Stimulated activated CD4-positive, alpha-beta T cell treated with anti-CD3 and anti-CD28 coated beads, Interleukin-1b, Interleukin-23, amount 100 ng/mL, for 4 hours (primary cell): ENCODE results near the gene MYO1D.
A peak's percentile ranks its signal among the peaks of the same experiment; 100 is the strongest.
"Not testable (repeated sequence)": the region's sequence is repeated elsewhere in the genome, so short reads cannot be mapped to it uniquely, and the experiment has no call there.

Experiments used
- DNase-seq, 2 donors: peaks; one replicate each; pipeline ENCODE4 v3.0.0-alpha.2; 2020; ENCODE audit warnings: low read depth in 2 of 2

Gene MYO1D

DNA sequence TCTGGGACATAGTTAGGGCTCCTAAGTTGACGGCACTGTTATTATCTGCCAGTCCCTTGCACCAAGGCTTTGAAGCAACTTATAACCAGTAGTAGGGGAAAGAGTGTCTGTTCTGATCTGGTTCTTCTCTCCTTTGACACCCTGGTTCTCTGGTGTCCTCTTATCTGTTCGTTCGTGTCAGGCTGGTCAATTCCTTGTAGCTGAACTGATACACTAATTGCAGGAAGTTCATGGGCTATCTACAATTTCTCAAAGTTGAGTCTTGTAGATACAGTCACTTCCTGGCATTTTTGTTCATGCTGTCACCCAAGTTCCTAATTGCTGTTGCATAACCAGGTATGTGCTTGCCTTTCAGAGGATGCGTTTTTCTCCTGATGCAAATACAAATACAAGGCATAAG, 17.3 kb upstream of the MYO1D start:
- no peak for DNase-seq

- DNase-seq = not testable (repeated sequence)
Observed at GRCh38 chr17:32887410-32887809, 10.5 kb upstream of the MYO1D start.

GRCh38 chr17:32886951-32887350, 10.0 kb upstream of the MYO1D start:
- not testable (repeated sequence) for DNase-seq

DNA sequence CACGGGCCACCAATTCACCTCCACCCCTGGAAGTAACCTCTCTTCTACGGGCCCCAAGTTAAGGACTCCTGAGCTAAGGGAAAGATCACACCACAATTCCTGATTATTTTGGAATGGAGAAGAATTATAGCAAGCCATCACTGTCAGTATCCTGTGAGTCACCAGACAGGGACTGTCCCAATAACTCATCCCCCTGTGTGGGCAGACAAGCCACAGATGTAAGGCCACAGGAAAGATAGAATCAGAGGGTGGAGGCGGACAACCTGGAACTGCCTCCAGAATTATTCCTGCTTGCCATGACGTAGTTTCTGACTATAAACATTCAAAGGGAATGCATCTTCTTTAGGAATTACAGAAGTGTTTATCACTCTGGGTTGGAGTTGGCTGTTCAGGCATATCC, 5.8 kb upstream of the MYO1D start:
- DNase-seq = no peak

- DNase-seq = no peak
Observed at GRCh38 chr17:32882029-32882428, 5.1 kb upstream of the MYO1D start.

DNA sequence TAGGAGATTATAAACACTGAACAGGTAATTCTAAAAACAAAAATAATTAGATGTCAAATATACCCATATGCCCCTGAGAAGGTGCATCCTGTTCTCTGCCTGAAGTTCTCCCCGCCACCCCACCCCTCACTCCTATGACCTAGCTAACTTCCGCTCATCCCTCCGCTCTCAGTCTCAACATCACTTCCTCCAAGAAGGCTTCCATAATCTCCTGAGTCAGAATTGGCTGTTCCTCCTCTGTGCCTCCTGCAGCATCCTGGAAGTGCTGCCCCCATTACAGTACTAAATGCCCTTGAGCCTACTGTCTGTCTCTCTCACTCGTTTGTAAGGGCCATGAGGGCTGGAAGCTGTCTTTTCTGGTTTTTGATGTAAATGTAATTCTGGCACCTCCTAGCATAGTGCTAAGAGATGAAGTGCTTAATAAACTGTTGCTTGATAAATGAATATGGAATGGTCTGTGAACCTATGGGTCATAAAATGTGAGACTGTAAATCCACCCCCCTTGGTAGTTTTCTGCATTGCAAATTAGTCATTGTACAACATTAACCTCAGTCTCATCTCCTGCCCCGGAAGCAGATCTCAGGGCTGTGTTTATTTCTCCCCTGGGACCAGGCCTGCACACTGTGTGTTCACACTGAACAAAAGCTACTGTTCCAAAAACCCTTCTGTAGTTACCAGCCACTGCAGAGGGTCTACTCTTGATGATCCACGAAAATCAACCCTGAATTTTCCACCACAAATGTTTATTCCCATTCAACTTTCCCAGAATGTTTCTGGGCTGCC, 3.9 kb upstream of the MYO1D start:
- no peak for DNase-seq

DNA sequence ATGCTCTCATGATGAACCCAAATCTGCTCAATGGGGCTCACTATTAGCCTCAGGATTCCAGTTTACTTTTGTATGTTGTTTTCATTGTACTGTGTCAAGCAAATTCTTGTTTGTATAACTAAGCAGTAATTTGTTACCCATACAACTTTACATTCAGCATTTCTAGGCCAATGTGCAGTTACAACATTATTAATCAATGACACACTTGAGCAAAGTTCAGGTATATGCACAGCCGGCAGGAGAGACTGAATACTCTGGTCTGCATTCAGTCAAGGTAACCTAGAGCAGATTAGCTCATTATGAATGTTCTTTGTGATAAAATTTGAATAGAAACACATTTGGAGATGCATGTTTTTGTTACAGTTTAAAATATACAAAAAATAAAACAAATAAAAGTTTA, 2.2 kb upstream of the MYO1D start:
- no peak for DNase-seq

- no peak for DNase-seq
Observed at GRCh38 chr17:32878211-32878610, 1.3 kb upstream of the MYO1D start.

DNA sequence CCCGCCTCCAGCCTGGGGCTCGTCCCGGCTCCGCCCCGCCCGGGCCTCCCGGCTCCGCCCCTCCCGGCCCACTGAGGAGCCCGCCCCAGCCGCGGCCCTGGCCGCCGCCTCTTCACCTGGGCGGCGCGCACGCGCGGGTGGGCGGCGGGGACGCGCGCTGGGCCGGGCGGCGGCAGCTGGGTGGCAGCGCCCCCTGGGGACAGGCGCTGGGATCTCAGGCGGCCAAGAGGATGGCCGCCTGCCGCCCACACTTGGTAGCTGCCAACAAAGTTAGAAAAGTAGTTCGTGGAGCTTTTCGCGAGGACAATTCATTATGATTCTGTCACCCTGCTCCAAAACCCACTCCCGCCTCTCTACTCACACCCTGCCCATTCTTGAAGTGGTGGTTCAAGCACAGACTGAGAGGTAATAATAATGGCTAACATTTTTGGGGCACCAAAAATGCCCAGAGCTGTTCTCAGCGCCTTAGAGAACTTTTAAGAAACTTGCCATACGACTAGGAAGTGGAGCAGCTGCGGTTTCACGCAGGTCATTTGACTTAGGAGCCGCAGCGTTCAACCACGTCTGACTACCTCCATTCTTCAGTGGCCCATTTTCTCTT, 340 bp upstream of the MYO1D start:
- peak; percentile 91 to 95 for DNase-seq

DNA sequence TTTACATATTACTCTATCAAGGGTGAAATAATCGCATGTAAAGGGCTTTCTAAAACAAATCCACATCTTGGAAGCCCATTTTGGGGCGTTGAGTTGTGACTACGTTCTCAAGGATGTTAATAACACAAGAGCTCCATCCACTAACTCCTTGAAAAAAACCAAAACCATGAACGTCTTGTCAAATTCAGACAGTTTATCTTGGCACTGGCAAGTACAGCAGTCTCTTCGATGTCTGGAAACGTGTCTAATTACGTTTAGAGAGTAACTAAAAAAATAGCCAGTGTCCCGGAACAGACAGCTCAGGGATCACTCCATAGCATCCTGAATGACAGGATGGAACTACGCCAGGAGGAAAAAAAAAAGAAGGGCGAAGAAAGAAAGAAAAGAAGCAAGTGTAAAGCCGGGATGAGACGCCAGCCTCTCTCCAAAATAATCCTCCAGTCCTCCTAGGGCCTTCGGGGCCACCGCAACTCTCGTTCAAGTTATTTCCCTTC, 954 bp downstream of the MYO1D start:
- DNase-seq = no peak

DNA sequence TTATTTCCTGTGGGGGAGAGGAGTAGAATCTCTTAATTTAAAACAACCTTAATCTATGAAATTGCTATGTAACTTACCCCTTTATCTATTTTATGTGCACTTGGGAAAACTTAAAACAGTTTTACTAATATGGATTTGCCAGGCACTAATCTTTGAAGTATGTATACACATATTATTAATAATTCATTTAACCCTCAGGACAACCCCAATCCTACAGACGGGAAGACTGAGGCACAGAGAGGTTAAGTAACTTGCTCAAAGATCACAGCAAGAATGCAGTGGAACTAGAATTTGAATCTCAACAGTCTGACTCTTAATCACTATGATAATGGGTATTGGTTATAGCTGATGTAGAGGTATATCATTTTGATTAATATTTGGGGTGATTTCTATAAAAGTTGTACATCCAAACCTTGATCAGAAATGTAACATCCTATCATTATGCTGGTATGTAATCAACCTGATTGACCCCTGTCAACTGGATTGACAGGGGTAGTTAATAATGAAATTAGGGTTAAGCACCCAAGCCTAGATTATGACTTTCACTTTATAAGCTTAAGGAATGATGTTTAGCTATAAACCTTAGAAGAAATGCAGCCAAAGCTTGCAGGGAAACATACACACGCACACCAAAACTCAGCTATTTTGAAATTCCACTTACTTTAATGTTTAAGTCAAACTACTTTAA, 1.6 kb downstream of the MYO1D start:
- DNase-seq = no peak

DNA sequence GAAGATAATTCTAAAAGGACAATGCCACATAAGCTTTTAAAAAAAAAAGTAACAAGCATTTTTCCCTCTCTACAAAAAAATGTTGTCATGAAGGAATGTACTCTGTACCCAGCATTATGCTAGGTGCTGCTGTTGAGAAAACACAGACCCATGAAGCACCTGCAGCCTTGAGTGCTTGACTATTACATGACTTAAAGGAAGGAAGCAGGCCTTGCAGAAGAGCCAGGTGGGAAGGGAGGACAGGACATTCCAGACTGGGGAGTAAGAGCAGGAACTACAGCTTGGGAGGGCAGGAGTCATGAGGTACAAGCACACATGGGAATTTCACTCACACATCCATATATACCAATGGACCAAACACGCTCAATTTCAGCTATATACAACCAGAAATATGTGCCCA, 3.8 kb downstream of the MYO1D start:
- no peak for DNase-seq

DNA sequence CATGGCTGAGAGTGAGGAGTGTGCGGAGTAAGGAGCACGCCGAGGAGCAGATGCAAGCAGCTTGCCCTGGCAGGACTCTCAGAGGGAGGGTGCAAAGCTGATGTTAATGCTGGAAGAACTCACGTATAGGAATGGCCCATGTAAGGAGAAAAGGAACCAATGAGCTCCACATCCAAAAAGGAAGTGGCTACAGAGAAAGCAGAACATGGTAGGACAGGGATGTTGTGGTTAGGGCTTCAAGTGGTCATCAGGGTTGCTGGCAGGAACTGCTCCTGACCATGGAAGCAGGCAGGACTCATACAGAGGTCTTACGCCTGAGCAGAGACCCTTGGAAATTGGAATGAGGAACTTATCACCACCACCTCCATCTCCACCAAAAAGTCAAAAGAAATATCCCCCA, 5.2 kb downstream of the MYO1D start:
- DNase-seq = no peak

DNA sequence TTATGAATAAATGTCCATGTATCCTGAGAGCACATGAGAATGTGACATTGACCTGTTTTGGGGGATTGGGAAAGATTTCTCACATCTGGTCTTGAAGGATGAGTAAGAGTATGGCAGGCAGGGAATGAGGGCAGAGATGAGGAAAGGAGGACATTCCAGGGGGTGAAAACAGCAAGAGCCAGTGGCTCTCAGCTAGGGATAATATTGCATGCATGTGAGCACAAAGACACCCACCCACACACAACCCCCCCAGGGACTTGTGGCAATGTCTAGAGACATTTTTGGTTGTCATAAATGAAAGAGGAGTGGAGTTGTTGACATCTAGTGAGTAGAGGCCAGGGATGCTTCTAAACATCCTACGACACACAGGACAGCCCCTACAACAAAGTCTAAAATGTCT, 6.0 kb downstream of the MYO1D start:
- no peak for DNase-seq

DNA sequence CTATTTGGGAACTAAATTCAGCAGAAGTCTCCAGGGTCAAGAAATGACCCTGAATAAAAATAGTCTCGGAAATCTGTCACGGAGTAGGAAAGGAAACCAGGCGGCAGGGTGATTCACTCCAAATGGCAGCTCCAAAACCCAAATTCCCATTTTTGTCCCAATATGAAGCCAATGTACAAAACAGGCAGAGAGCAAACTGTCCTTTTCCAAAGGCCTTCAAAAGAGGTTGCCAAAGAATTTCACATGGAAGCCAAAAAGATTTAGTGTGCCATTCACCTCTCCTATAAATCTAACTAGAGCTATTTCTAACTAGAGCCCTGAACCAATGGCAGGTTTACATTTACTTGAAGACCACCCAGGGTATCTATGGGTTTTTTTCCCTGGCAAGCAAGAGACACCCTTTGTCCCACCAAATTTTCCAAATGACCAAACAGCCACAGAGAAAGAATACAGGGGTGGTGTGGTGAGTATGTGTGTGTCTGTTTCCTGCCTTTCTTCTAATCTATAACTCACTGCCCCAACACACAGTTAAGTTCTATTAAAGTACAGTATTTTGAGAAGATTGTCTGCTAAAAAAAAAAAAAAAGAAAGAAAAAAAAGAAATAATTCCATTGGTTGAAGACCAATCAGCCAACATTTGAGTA, 6.8 kb downstream of the MYO1D start:
- no peak for DNase-seq

DNA sequence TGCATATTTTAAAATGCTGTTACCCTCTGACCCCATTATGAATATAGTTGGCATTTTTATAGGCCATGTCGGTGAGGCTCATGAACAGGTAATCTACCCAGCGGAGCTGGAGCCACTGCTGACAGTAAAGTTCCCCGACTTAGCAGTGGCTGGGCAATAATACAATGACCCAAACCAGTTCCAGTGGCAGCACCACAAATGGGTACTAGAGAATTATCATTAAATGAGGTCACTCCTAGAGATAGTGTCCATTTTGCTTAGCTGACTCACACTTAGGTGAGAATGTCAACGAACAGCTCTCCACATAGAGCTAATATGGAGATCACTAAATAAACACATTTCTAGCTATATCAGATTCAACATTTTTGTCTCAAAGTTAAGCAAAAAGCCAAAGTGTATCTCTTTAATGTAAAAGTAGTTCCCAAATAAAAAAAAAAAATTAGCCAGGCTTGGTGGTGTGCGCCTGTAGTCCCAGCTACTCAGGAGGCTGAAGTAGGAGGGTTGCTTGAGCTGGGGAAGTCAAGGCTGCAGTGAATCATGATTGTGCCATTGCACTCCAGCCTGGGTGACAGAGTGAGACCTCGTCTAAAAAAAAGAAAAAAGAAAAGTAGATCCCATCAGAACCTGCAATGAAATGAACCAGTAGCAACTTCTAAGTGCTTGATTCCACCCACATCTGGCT, 7.4 kb downstream of the MYO1D start:
- no peak for DNase-seq

GRCh38 chr17:32865141-32865540, 11.8 kb downstream of the MYO1D start:
- no peak for DNase-seq

- DNase-seq = no peak
Observed at GRCh38 chr17:32863559-32863958, 13.4 kb downstream of the MYO1D start.

DNA sequence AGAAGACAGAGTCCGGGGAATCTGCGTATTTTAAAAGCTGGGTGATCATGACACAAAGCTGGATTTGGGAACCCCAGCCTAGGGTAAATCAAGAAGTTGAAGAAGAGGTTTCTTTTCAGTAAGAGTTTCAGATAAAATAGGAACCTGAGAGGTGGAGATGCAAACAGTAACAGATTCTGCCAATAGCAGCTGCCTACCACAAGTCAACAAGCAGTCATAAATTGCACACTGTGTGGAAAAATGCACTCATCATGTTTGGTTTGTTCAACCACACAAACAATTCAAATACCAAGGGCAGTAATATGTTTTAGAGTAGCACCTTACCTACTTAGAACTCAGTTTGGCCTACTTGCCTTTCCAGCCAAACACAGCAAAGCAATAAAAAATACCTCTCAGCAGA, 14.0 kb downstream of the MYO1D start:
- DNase-seq = no peak

DNA sequence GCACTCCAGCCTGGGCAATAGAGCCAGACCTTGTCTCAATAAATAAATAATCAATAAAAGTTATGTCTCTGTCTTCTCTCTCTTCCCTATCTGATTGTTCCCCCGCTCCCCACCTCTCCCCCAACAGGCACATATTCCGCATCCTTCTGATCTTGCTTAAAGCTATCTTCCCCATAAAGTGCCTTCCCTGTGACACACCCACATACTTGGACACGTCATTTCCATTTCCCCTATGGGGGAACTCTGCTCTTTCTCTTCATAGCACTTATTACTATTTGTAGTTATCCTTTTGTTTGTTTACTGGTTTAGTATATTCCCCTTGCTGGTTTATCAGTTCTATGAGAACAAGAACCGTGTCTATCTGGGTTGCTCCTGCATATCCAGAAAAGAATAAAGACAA, 14.9 kb downstream of the MYO1D start:
- DNase-seq = no peak

GRCh38 chr17:32859857-32860525, 16.9 kb downstream of the MYO1D start:
- no peak for DNase-seq
